ENCODE measurements around the gene PKMYT1.

GRCh38 chr16:3015865-3016521, 35.7 kb upstream of the PKMYT1 start:
- TF ChIP-seq CTCF (conservative IDR thresholded peaks at IDR 0.05; ENCODE audit: low read length) (no peak), EZH2phosphoT487 (IDR thresholded peaks at IDR 0.05; ENCODE audit: borderline replicate concordance) (no peak)
